Choroid plexus epithelial cell (primary cell): ENCODE measurements around the gene CMSS1.

Source experiments
- DNase-seq: peaks from one replicate; pipeline ENCODE4 v3.0.0-alpha.2; 2010; ENCODE audit warnings: low read depth
- H3K4me3 ChIP-seq: 2 replicates; pipeline ENCODE4 v1.5.1; 2011; ENCODE audit warnings: low read depth, mild to moderate bottlenecking, control low read depth, low read length, moderate library complexity
- CTCF ChIP-seq: conservative IDR thresholded peaks from 2 replicates; pipeline ENCODE4 v1.5.1; 2011; ENCODE audit warnings: low read depth, mild to moderate bottlenecking, control low read depth, inconsistent platforms, low read length, moderate library complexity

CMSS1 gene

GRCh38 chr3:100151024-100151707 lies 333.5 kb downstream of the CMSS1 start:
- no peak for TF ChIP-seq CTCF
- no peak overlapping the region for H3K4me3 ChIP-seq
- DNase-seq, result no peak

- H3K4me3 ChIP-seq, result no peak overlapping the region
- no peak for TF ChIP-seq CTCF
- no peak for DNase-seq
Measured at GRCh38 chr3:100154171-100154570, 336.5 kb downstream of the CMSS1 start.

GRCh38 chr3:100155128-100155527 lies 337.5 kb downstream of the CMSS1 start:
- no peak for TF ChIP-seq CTCF
- no peak overlapping the region for H3K4me3 ChIP-seq
- DNase-seq, result no peak

- no peak for TF ChIP-seq CTCF
- H3K4me3 ChIP-seq, result no peak overlapping the region
- no peak for DNase-seq
Measured at GRCh38 chr3:100155590-100155989, 337.9 kb downstream of the CMSS1 start.

- DNase-seq, result no peak
- no peak for TF ChIP-seq CTCF
- no peak overlapping the region for H3K4me3 ChIP-seq
Measured at GRCh38 chr3:100157685-100158084, 340.0 kb downstream of the CMSS1 start.

- no peak for TF ChIP-seq CTCF
- H3K4me3 ChIP-seq, result no peak overlapping the region
- no peak for DNase-seq
Measured at GRCh38 chr3:100158918-100159330, 341.3 kb downstream of the CMSS1 start.

GRCh38 chr3:100159331-100160153 lies 341.9 kb downstream of the CMSS1 start:
- H3K4me3 ChIP-seq, result no peak overlapping the region
- no peak for TF ChIP-seq CTCF
- peak; percentile 68 for DNase-seq
